Measurements from ENCODE around the gene EFNB3. TPM values are rescaled to one million over a fixed set of nuclear protein-coding genes. Genes with fewer than 3 reads are reported as not detected.

Gene EFNB3
- total RNA-seq, 1 experiment from 2014 or later: 2.5 TPM

GRCh38 chr17:7687072-7687907 lies 17.7 kb upstream of the EFNB3 start, which contains the start of gene TP53:
Gene TP53 (minus strand): TSS chr17:7687490. CDS start chr17:7676594, 10,896 bp downstream.
- peak within 1 kb of the TSS; percentile 91 to 97 for H3K4me3 ChIP-seq (ENCODE audit: low read depth in 2 of 2, low read length in 2 of 2)
- no TSS peak for BruUV-seq (replicated peaks)
- intact Hi-C loops (cut with micrococcal nuclease; ENCODE audit: unreplicated experiment) (loop anchor here (2.0 kb wide), 1 partner anchor 100 kb away; no protein-coding TSS in a partner anchor), in situ Hi-C loops (cut with HindIII; ENCODE audit: low pct_unique_long_range_greater_than_20kb, low sequenced_read_pairs) (no loop called here)
- H3K27me3 ChIP-seq (ENCODE audit: control insufficient read depth, insufficient read depth, low read length): no peaks in the 10 kb centered on the region
- ChIA-PET CTCF (interaction anchor here (0.5 to 2.2 kb wide), 12 partner anchors 36 to 309 kb away, joined by 3 to 10 read pairs (median 4); partner anchors contain the start of gene ATP1B2), POLR2A (interaction anchor here (0.5 to 1.4 kb wide), 13 partner anchors 18 to 121 kb away, joined by 3 to 7 read pairs (median 3); partner anchors contain the start of genes ATP1B2, CD68, EFNB3 and MPDU1)
- H3K36me3 ChIP-seq (ENCODE audit: control insufficient read depth, insufficient read depth, low read length): peaks cover 12% of the 10 kb centered on the region
- ATAC-seq (peak; percentile 64), DNase-seq (ENCODE audit: low read depth, low spot score) (peak; percentile 91)
- H3K9me3 ChIP-seq (ENCODE audit: control insufficient read depth, insufficient read depth, low read depth, low read length): no peaks in the 10 kb centered on the region
- TF ChIP-seq, protein P1, sequence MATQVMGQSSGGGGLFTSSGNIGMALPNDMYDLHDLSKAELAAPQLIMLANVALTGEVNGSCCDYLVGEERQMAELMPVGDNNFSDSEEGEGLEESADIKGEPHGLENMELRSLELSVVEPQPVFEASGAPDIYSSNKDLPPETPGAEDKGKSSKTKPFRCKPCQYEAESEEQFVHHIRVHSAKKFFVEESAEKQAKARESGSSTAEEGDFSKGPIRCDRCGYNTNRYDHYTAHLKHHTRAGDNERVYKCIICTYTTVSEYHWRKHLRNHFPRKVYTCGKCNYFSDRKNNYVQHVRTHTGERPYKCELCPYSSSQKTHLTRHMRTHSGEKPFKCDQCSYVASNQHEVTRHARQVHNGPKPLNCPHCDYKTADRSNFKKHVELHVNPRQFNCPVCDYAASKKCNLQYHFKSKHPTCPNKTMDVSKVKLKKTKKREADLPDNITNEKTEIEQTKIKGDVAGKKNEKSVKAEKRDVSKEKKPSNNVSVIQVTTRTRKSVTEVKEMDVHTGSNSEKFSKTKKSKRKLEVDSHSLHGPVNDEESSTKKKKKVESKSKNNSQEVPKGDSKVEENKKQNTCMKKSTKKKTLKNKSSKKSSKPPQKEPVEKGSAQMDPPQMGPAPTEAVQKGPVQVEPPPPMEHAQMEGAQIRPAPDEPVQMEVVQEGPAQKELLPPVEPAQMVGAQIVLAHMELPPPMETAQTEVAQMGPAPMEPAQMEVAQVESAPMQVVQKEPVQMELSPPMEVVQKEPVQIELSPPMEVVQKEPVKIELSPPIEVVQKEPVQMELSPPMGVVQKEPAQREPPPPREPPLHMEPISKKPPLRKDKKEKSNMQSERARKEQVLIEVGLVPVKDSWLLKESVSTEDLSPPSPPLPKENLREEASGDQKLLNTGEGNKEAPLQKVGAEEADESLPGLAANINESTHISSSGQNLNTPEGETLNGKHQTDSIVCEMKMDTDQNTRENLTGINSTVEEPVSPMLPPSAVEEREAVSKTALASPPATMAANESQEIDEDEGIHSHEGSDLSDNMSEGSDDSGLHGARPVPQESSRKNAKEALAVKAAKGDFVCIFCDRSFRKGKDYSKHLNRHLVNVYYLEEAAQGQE (IDR thresholded peaks at IDR 0.05; ENCODE audit: insufficient read depth in 1 of 2, low read depth in 2 of 2, low read length in 1 of 2): 0 out of 4 replicates have a peak, but pooled peaks of 1 of the 2 experiments have one; percentile 31
- TF ChIP-seq CTCF (IDR thresholded peaks at IDR 0.05) (no peak), SIN3A (IDR thresholded peaks at IDR 0.05; ENCODE audit: borderline replicate concordance, insufficient read depth, low read depth, low read length) (no peak; the same call in 1 of the 2 replicates), POLR2AphosphoS5 (IDR thresholded peaks at IDR 0.05; ENCODE audit: low read depth, low read length) (peak; percentile 91)
- peak within 1 kb of the TSS; percentile 92 for H3K27ac ChIP-seq (ENCODE audit: low read length)
- H3K4me1 ChIP-seq (ENCODE audit: control insufficient read depth, insufficient read depth, low read length): peaks cover 9% of the 10 kb centered on the region; the same call in 1 of the 2 replicates

GRCh38 chr17:7687908-7688807 lies 16.8 kb upstream of the EFNB3 start, which contains the start of gene WRAP53:
Gene WRAP53 (plus strand): TSS chr17:7688477. CDS start chr17:7688649, 172 bp downstream.
- ATAC-seq (peak; percentile 90), DNase-seq (ENCODE audit: low read depth, low spot score) (peak; percentile 92)
- Histone ChIP-seq H3K4me3 (ENCODE audit: low read depth in 2 of 2, low read length in 2 of 2) (peak within 1 kb of the TSS; percentile 91 to 97), H3K4me1 (ENCODE audit: control insufficient read depth, insufficient read depth, low read length) (peaks cover 9% of the 10 kb centered on the region; the same call in 1 of the 2 replicates), H3K9me3 (ENCODE audit: control insufficient read depth, insufficient read depth, low read depth, low read length) (no peaks in the 10 kb centered on the region), H3K27me3 (ENCODE audit: control insufficient read depth, insufficient read depth, low read length) (no peaks in the 10 kb centered on the region), H3K27ac (ENCODE audit: low read length) (peak within 1 kb of the TSS; percentile 92), H3K36me3 (ENCODE audit: control insufficient read depth, insufficient read depth, low read length) (peaks cover 12% of the 10 kb centered on the region)
- ChIA-PET POLR2A (interaction anchor here (0.6 to 1.5 kb wide), 9 partner anchors 26 to 109 kb away, joined by 3 to 6 read pairs (median 4); partner anchors contain the start of genes ATP1B2, CD68 and MPDU1), CTCF (interaction anchor here (0.6 to 2.2 kb wide), 8 partner anchors 37 to 308 kb away, joined by 3 to 8 read pairs (median 5); partner anchors contain the start of gene ATP1B2)
- intact Hi-C loops (cut with micrococcal nuclease; ENCODE audit: unreplicated experiment): loop anchor here (2.0 kb wide), 1 partner anchor 101 kb away; no protein-coding TSS in a partner anchor
- BruUV-seq (replicated peaks): TSS peak; percentile 88
- in situ Hi-C loops (cut with HindIII; ENCODE audit: low pct_unique_long_range_greater_than_20kb, low sequenced_read_pairs): no loop called here
- peak; percentile 41; the same call in 1 of the 2 replicates for TF ChIP-seq POLR2AphosphoS5 (IDR thresholded peaks at IDR 0.05; ENCODE audit: low read depth, low read length)
- TF ChIP-seq TCF7L2 (IDR thresholded peaks at IDR 0.05; ENCODE audit: low read depth, low read length): no peak
- TF ChIP-seq SIN3A (IDR thresholded peaks at IDR 0.05; ENCODE audit: borderline replicate concordance, insufficient read depth, low read depth, low read length): peak; percentile 35; the same call in 1 of the 2 replicates
- TF ChIP-seq CTCF (IDR thresholded peaks at IDR 0.05): peak; percentile 99

Measured in Panc1 (cell line).